K562 (cell line): Measurements from ENCODE around the gene TCF15. TPM values are rescaled to one million over a fixed set of nuclear protein-coding genes. Genes with fewer than 3 reads are reported as not detected.

Experiments used
- BRD9 ChIP-seq: fragments of 450-650 bp; IDR thresholded peaks from 2 replicates; pipeline ENCODE4 v1.6.1; 2018; ENCODE audit warnings: low read depth; ENCODE audit not compliant: partially characterized antibody
- EP400 ChIP-seq: fragments of 450-650 bp; IDR thresholded peaks from 2 replicates; pipeline ENCODE4 v1.6.1; 2017; ENCODE audit warnings: antibody characterized with exemption, mild to moderate bottlenecking, moderate library complexity
- ESRRA ChIP-seq: fragments of 450-650 bp; IDR thresholded peaks from 2 replicates; pipeline ENCODE4 v1.6.1; 2014; ENCODE audit warnings: low read depth, mild to moderate bottlenecking, moderate library complexity, borderline replicate concordance
- ETV5 ChIP-seq: sonication (generic); formaldehyde crosslinking; IDR thresholded peaks from 2 replicates; pipeline ENCODE4 v1.4.0; 2020; ENCODE audit warnings: low read depth, mild to moderate bottlenecking, missing genetic modification reagents
- FOXA3 ChIP-seq, 2 experiments: fragments of 450-650 bp in 1 of 2; sonication (generic) in 1 of 2; formaldehyde crosslinking; IDR thresholded peaks in 1 of 2; conservative IDR thresholded peaks in 1 of 2; 2 replicates each; pipeline versions ENCODE4 v1.4.0 to v1.8.0; 2020 to 2022; ENCODE audit warnings: mild to moderate bottlenecking in 2 of 2, missing genetic modification reagents in 1 of 2
- HDGF ChIP-seq: fragments of 450-650 bp; IDR thresholded peaks from 2 replicates; pipeline ENCODE4 v1.6.1; 2016
- NCOA1 ChIP-seq: fragments of 450-650 bp; IDR thresholded peaks from 2 replicates; pipeline ENCODE4 v1.6.1; 2016; ENCODE audit warnings: low read depth
- NFRKB ChIP-seq: fragments of 450-650 bp; IDR thresholded peaks from 2 replicates; pipeline ENCODE4 v1.6.1; 2016; ENCODE audit warnings: low read depth
- NRF1 ChIP-seq, 2 experiments: fragments of 450-650 bp; IDR thresholded peaks in 1 of 2; conservative IDR thresholded peaks in 1 of 2; 2 replicates each; pipeline ENCODE4 v1.6.1; 2014; ENCODE audit warnings: mild to moderate bottlenecking in 2 of 2
- SMARCA4 ChIP-seq: fragments of 450-650 bp; IDR thresholded peaks from 2 replicates; pipeline ENCODE4 v1.6.1; 2016
- ZFX ChIP-seq: sonication (generic); formaldehyde crosslinking; IDR thresholded peaks from 2 replicates; pipeline ENCODE4 v1.8.0; 2022; ENCODE audit warnings: mild to moderate bottlenecking, missing genetic modification reagents, moderate library complexity
- ZNF586 ChIP-seq: fragments of 450-650 bp; formaldehyde crosslinking; conservative IDR thresholded peaks from 2 replicates; pipeline ENCODE4 v1.4.0; 2020; ENCODE audit warnings: mild to moderate bottlenecking, moderate library complexity
- ZNF780A ChIP-seq: fragments of 250-450 bp; sonication (Bioruptor Pico); IDR thresholded peaks from 2 replicates; pipeline ENCODE4 v1.5.0; 2021; ENCODE audit warnings: mild to moderate bottlenecking
- polyA plus RNA-seq, 8 experiments: library from polyadenylated mRNA; depleted of rRNA in 4 of 8; stranded (reverse) in 5 of 8; unstranded in 3 of 8; fragments of >200 nt; fragmentation: Nextera tagmentation in 2 of 8; fragmentation: Illumina TruSeq in 1 of 8; extraction: Ambion mirVana in 2 of 8; extraction: Trizol in 1 of 8; gene quantifications; 2 replicates each; pipeline versions ENCODE4 v1.2.1 to v1.2.3, GENCODE V29; 2011 to 2014; ENCODE audit warnings: inconsistent platforms in 1 of 8, missing spikeins in 1 of 8
- total RNA-seq, 7 experiments: library from RNA; depleted of rRNA in 6 of 7; stranded (reverse); fragments of >200 nt in 6 of 7; fragmentation: Illumina TruSeq in 2 of 7; extraction: Trizol in 2 of 7; gene quantifications; 2 replicates each; pipeline versions ENCODE4 v1.2.1 to v1.2.3, GENCODE V29; 2011 to 2021; ENCODE audit warnings: low replicate concordance in 1 of 7
- TF ChIP-seq, protein P1 (sequence below), 2 experiments: fragments of 450-650 bp; IDR thresholded peaks; 2 replicates each; pipeline ENCODE4 v1.6.1; 2016
- TF ChIP-seq, protein P2 (sequence below): fragments of 450-650 bp; formaldehyde crosslinking; IDR thresholded peaks from 2 replicates; pipeline ENCODE4 v1.4.0; 2020; ENCODE audit warnings: mild to moderate bottlenecking, moderate library complexity
- TF ChIP-seq, protein P3 (sequence below): fragments of 200-800 bp; sonication (Bioruptor generic); IDR thresholded peaks from 2 replicates; pipeline ENCODE4 v1.6.1; 2017; ENCODE audit warnings: missing genetic modification characterization, missing compliant biosample characterization
- TF ChIP-seq, protein P4 (sequence below): sonication (generic); IDR thresholded peaks from 2 replicates; pipeline ENCODE4 v1.6.1; 2016
- TF ChIP-seq, protein P5 (sequence below): fragments of 450-650 bp; IDR thresholded peaks from 2 replicates; pipeline ENCODE4 v1.6.1; 2018; ENCODE audit not compliant: partially characterized antibody

The TCF15 gene
- total and polyA plus RNA-seq, 9 of the 15 experiments (the other 6 are each of a cell fraction or from before 2014, with no cell fraction given), result 0.04 to 5.0 (median 1.2) TPM

DNA sequence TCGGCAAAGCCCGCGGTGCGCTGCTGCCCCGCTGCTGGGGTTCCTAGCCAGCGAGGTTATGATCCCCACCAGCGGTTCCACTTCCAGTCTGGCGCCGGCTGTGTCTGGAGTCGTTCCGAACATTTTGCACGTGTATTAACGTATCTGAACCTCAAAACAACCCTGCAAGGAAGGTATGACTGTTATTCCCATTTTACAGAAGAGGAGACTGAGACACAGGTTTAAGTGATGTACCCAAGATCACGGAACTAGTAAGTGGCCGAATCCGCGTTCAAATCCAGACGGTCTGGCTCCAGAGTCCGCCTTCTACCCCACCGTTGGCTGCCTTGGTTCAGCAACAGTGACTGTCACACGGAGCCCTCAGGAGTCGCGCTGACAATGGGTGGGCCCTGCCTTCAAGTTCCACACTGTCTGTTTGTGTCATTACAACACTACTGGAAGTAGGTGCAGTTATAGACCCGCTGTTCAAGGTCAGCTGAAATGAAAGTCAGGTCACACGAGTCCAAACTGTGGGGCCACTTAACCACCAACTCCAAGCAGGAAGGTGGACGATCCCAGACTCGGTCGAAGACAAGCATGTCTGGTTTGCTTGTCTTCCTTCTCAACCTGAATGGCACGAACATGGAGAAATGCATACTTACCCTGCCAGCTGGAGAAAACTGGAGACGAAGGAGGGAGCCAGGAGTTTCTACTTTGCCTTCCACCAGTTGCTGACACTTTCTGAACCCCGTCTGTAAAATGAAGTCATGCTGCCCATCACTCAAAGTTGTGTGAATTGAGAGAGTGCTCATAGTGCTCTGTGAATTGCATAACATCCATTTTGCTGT is 43.7 kb upstream of the TCF15 start (continued):
- TF ChIP-seq ETV5, result peak; percentile 52; the same call in 1 of the 2 replicates
- peak; percentile 92 for TF ChIP-seq NFRKB
- TF ChIP-seq SMARCA4, result peak; percentile 51; the same call in 1 of the 2 replicates
- TF ChIP-seq, protein P1, sequence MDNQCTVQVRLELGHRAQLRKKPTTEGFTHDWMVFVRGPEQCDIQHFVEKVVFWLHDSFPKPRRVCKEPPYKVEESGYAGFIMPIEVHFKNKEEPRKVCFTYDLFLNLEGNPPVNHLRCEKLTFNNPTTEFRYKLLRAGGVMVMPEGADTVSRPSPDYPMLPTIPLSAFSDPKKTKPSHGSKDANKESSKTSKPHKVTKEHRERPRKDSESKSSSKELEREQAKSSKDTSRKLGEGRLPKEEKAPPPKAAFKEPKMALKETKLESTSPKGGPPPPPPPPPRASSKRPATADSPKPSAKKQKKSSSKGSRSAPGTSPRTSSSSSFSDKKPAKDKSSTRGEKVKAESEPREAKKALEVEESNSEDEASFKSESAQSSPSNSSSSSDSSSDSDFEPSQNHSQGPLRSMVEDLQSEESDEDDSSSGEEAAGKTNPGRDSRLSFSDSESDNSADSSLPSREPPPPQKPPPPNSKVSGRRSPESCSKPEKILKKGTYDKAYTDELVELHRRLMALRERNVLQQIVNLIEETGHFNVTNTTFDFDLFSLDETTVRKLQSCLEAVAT (IDR thresholded peaks at IDR 0.05), result peak; percentile 17 to 75; a peak in 1 of 4 replicates
- peak; percentile 22; the same call in 1 of the 2 replicates for TF ChIP-seq EP400
- no peak for TF ChIP-seq ZNF586 (CRISPR knock-in tag)
- TF ChIP-seq ESRRA, result peak; percentile 88
- TF ChIP-seq, protein P2, sequence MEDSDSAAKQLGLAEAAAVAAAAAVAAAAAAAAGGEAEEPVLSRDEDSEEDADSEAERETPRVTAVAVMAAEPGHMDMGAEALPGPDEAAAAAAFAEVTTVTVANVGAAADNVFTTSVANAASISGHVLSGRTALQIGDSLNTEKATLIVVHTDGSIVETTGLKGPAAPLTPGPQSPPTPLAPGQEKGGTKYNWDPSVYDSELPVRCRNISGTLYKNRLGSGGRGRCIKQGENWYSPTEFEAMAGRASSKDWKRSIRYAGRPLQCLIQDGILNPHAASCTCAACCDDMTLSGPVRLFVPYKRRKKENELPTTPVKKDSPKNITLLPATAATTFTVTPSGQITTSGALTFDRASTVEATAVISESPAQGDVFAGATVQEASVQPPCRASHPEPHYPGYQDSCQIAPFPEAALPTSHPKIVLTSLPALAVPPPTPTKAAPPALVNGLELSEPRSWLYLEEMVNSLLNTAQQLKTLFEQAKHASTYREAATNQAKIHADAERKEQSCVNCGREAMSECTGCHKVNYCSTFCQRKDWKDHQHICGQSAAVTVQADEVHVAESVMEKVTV (CRISPR knock-in tag), result no peak
- 0 out of 4 replicates have a peak, but pooled peaks of 1 of the 2 experiments have one; percentile 24 for TF ChIP-seq FOXA3 (CRISPR knock-in tag; conservative IDR thresholded peaks at IDR 0.05 in 1 of 2, IDR thresholded peaks at IDR 0.05 in 1 of 2)
- TF ChIP-seq HDGF, result peak; percentile 82; the same call in 1 of the 2 replicates
- TF ChIP-seq BRD9, result peak; percentile 88
- TF ChIP-seq, protein P3, sequence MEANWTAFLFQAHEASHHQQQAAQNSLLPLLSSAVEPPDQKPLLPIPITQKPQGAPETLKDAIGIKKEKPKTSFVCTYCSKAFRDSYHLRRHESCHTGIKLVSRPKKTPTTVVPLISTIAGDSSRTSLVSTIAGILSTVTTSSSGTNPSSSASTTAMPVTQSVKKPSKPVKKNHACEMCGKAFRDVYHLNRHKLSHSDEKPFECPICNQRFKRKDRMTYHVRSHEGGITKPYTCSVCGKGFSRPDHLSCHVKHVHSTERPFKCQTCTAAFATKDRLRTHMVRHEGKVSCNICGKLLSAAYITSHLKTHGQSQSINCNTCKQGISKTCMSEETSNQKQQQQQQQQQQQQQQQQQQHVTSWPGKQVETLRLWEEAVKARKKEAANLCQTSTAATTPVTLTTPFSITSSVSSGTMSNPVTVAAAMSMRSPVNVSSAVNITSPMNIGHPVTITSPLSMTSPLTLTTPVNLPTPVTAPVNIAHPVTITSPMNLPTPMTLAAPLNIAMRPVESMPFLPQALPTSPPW, result peak; percentile 38
- TF ChIP-seq ZFX (CRISPR knock-in tag), result no peak
- TF ChIP-seq, protein P4, sequence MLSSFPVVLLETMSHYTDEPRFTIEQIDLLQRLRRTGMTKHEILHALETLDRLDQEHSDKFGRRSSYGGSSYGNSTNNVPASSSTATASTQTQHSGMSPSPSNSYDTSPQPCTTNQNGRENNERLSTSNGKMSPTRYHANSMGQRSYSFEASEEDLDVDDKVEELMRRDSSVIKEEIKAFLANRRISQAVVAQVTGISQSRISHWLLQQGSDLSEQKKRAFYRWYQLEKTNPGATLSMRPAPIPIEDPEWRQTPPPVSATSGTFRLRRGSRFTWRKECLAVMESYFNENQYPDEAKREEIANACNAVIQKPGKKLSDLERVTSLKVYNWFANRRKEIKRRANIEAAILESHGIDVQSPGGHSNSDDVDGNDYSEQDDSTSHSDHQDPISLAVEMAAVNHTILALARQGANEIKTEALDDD, result peak; percentile 37; the same call in 1 of the 2 replicates
- TF ChIP-seq ZNF780A (CRISPR knock-in tag), result no peak
- peak in 1 of 2 experiments; percentile 25; a peak in 1 of 4 replicates for TF ChIP-seq NRF1 (conservative IDR thresholded peaks at IDR 0.05 in 1 of 2, IDR thresholded peaks at IDR 0.05 in 1 of 2)
- 0 out of 2 replicates have a peak, but pooled peaks have one; percentile 41 for TF ChIP-seq NCOA1
- TF ChIP-seq, protein P5, sequence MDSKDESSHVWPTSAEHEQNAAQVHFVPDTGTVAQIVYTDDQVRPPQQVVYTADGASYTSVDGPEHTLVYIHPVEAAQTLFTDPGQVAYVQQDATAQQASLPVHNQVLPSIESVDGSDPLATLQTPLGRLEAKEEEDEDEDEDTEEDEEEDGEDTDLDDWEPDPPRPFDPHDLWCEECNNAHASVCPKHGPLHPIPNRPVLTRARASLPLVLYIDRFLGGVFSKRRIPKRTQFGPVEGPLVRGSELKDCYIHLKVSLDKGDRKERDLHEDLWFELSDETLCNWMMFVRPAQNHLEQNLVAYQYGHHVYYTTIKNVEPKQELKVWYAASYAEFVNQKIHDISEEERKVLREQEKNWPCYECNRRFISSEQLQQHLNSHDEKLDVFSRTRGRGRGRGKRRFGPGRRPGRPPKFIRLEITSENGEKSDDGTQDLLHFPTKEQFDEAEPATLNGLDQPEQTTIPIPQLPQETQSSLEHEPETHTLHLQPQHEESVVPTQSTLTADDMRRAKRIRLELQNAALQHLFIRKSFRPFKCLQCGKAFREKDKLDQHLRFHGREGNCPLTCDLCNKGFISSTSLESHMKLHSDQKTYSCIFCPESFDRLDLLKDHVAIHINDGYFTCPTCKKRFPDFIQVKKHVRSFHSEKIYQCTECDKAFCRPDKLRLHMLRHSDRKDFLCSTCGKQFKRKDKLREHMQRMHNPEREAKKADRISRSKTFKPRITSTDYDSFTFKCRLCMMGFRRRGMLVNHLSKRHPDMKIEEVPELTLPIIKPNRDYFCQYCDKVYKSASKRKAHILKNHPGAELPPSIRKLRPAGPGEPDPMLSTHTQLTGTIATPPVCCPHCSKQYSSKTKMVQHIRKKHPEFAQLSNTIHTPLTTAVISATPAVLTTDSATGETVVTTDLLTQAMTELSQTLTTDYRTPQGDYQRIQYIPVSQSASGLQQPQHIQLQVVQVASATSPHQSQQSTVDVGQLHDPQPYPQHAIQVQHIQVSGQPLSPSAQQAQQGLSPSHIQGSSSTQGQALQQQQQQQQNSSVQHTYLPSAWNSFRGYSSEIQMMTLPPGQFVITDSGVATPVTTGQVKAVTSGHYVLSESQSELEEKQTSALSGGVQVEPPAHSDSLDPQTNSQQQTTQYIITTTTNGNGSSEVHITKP, result peak; percentile 7
